ENCODE results near the gene POC1A.
A peak's percentile ranks its signal among the peaks of the same experiment; 100 is the strongest.

Gene POC1A

DNA sequence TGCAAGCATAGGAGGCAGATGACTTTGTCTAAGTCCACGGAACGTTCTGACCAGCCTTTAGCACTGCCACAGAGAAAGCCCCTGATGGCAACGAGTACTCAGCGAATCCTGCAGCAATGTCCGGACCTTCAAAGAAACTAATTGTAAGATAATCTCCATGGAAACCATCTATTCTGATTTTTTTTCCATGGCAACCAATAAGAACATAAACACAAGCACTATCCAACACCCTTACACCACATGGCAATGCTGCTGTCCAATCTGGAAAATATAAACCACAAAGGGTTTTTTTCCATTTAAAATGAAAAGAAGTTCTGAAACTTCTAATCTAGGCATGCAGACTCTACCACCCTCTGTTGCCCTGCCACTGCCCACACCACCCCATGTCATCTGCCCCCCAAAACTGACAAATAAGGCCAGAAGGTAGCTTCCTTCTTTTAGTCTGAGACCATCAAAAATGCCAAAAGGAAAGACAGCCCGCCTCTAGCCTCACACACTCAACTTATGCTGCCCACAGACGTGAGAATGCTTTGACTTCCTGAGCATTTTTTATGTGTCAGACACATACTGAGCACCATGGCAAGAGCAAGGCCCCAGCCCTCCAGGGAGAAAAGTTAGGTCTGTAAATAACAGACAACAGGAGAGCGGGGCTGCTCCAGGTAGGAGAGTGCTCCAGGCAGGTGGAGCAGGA, 44.5 kb downstream of the POC1A start:
- Histone ChIP-seq H3K4me3 (ENCODE audit: low read depth in 1 of 5, low read length in 5 of 5) (no peak overlapping the region), H3K27me3 (ENCODE audit: control insufficient read depth in 5 of 5, insufficient read depth in 4 of 5, low read length in 5 of 5) (no peaks in the 10 kb centered on the region), H3K27ac (ENCODE audit: low read depth, low read length) (peak overlapping the region; percentile 16)

DNA sequence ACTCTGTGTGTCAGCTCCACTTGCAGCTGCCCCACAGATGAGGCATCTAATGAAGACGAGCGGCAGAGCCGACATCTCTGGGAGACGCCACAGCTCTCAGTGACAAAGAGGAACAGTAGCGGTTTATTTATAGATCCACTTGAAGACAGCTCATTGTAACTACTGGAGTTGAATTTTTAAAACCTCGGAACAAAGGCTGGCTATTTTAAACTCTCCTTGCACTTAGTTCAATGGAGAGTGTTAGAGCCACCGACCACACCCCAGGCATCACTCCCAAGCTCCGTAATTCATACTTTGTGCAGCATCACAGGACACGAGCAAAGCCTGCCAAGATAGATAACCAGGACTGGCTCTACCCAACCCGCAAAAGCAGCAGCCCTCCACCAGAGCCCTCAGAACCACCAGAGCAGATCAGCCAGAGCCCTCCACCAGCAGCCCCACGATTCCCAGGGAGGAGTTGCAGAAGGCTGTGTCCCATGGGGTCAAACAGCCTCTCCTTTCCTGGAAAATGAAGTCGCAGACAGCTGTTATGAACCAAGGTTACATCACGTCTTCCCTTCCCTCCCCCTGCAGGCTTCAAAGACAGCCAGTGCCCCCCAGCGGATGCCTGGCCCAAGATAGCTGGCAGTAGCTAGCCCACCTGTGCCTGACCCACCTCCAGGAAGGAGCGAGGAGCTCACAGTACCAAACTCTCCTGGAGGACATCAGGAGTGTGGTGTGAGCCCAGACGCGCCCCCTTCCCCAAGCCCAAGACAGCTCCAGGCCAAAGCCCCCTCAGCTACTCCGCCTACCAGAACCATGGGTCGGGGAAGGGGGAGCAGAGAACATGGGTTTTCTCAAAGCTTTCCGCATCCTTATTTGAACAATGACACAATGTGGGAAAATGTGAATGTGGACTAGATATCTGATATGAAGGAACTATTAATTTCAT, 45.7 kb downstream of the POC1A start:
- H3K4me1 ChIP-seq (ENCODE audit: control insufficient read depth in 5 of 5, insufficient read depth in 5 of 5, low read length in 5 of 5) = peaks cover 2 to 41% (median 26%) of the 10 kb centered on the region in 5 donors
- H3K27me3 ChIP-seq (ENCODE audit: control insufficient read depth in 5 of 5, insufficient read depth in 4 of 5, low read length in 5 of 5) = no peaks in the 10 kb centered on the region
- no peak overlapping the region for H3K27ac ChIP-seq (ENCODE audit: low read depth, low read length)
- no peaks in the 10 kb centered on the region for H3K9me3 ChIP-seq (ENCODE audit: control insufficient read depth in 5 of 5, low read length in 5 of 5)
- peak overlapping the region in 2 of 5 donors; percentile 26 to 33 for H3K4me3 ChIP-seq (ENCODE audit: low read depth in 1 of 5, low read length in 5 of 5)
- H3K36me3 ChIP-seq (ENCODE audit: control insufficient read depth in 5 of 5, insufficient read depth in 5 of 5, low read length in 5 of 5) = no peaks in the 10 kb centered on the region
- H3K9ac ChIP-seq (ENCODE audit: low read length in 5 of 5) = no peak overlapping the region

More for the DNA sequence above, 44.5 kb downstream of the POC1A start:
- H3K36me3 ChIP-seq (ENCODE audit: control insufficient read depth in 5 of 5, insufficient read depth in 5 of 5, low read length in 5 of 5) = no peaks in the 10 kb centered on the region
- H3K4me1 ChIP-seq (ENCODE audit: control insufficient read depth in 5 of 5, insufficient read depth in 5 of 5, low read length in 5 of 5) = peaks cover 2 to 41% (median 26%) of the 10 kb centered on the region in 5 donors
- H3K9ac ChIP-seq (ENCODE audit: low read length in 5 of 5) = no peak overlapping the region
- H3K9me3 ChIP-seq (ENCODE audit: control insufficient read depth in 5 of 5, low read length in 5 of 5) = no peaks in the 10 kb centered on the region

GRCh38 chr3:52106951-52107611, 47.1 kb downstream of the POC1A start:
- no peaks in the 10 kb centered on the region for H3K36me3 ChIP-seq (ENCODE audit: control insufficient read depth in 5 of 5, insufficient read depth in 5 of 5, low read length in 5 of 5)
- H3K9me3 ChIP-seq (ENCODE audit: control insufficient read depth in 5 of 5, low read length in 5 of 5) = no peaks in the 10 kb centered on the region
- no peak overlapping the region for H3K4me3 ChIP-seq (ENCODE audit: low read depth in 1 of 5, low read length in 5 of 5)
- no peak overlapping the region for H3K9ac ChIP-seq (ENCODE audit: low read length in 5 of 5)
- H3K27me3 ChIP-seq (ENCODE audit: control insufficient read depth in 5 of 5, insufficient read depth in 4 of 5, low read length in 5 of 5) = no peaks in the 10 kb centered on the region
- peaks cover 2 to 41% (median 26%) of the 10 kb centered on the region in 5 donors for H3K4me1 ChIP-seq (ENCODE audit: control insufficient read depth in 5 of 5, insufficient read depth in 5 of 5, low read length in 5 of 5)
- H3K27ac ChIP-seq (ENCODE audit: low read depth, low read length) = no peak overlapping the region

GRCh38 chr3:52104684-52105640, 49.3 kb downstream of the POC1A start:
- Histone ChIP-seq H3K9me3 (ENCODE audit: control insufficient read depth in 5 of 5, low read length in 5 of 5) (peaks cover 0 to 5% (median 0%) of the 10 kb centered on the region in 5 donors), H3K27me3 (ENCODE audit: control insufficient read depth in 5 of 5, insufficient read depth in 4 of 5, low read length in 5 of 5) (no peaks in the 10 kb centered on the region), H3K27ac (ENCODE audit: low read depth, low read length) (no peak overlapping the region), H3K4me1 (ENCODE audit: control insufficient read depth in 5 of 5, insufficient read depth in 5 of 5, low read length in 5 of 5) (peaks cover 0 to 22% (median 18%) of the 10 kb centered on the region in 5 donors), H3K36me3 (ENCODE audit: control insufficient read depth in 5 of 5, insufficient read depth in 5 of 5, low read length in 5 of 5) (no peaks in the 10 kb centered on the region), H3K4me3 (ENCODE audit: low read depth in 1 of 5, low read length in 5 of 5) (no peak overlapping the region), H3K9ac (ENCODE audit: low read length in 5 of 5) (no peak overlapping the region)

GRCh38 chr3:52102934-52103333, 51.3 kb downstream of the POC1A start:
- peaks cover 0 to 5% (median 0%) of the 10 kb centered on the region in 5 donors for H3K9me3 ChIP-seq (ENCODE audit: control insufficient read depth in 5 of 5, low read length in 5 of 5)
- H3K9ac ChIP-seq (ENCODE audit: low read length in 5 of 5) = no peak overlapping the region
- no peaks in the 10 kb centered on the region for H3K36me3 ChIP-seq (ENCODE audit: control insufficient read depth in 5 of 5, insufficient read depth in 5 of 5, low read length in 5 of 5)
- H3K27ac ChIP-seq (ENCODE audit: low read depth, low read length) = no peak overlapping the region
- no peak overlapping the region for H3K4me3 ChIP-seq (ENCODE audit: low read depth in 1 of 5, low read length in 5 of 5)
- peaks cover 0 to 7% (median 1%) of the 10 kb centered on the region in 5 donors for H3K4me1 ChIP-seq (ENCODE audit: control insufficient read depth in 5 of 5, insufficient read depth in 5 of 5, low read length in 5 of 5)
- H3K27me3 ChIP-seq (ENCODE audit: control insufficient read depth in 5 of 5, insufficient read depth in 4 of 5, low read length in 5 of 5) = no peaks in the 10 kb centered on the region

DNA sequence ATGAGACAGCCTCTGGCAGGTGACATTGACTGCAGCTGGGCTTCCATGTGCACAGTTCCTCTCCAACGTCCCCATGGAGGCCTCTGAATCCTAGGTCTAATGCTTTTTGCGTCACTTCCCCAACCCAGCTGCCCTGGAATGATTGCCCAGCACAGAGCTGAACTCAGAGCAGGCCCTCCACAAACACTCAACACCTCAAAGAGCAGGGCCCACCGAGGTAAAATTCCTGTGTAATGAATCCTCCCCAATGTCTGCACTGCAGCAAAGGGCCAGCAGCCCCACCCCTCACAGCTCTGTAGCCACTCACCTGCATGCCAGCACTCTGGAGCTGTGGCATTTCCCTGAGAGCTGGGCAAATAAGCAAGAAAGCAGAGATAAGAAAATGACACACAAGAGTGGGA, 55.2 kb downstream of the POC1A start:
- Histone ChIP-seq H3K36me3 (ENCODE audit: control insufficient read depth in 5 of 5, insufficient read depth in 5 of 5, low read length in 5 of 5) (no peaks in the 10 kb centered on the region), H3K9me3 (ENCODE audit: control insufficient read depth in 5 of 5, low read length in 5 of 5) (peaks cover 0 to 5% (median 0%) of the 10 kb centered on the region in 5 donors)

DNA sequence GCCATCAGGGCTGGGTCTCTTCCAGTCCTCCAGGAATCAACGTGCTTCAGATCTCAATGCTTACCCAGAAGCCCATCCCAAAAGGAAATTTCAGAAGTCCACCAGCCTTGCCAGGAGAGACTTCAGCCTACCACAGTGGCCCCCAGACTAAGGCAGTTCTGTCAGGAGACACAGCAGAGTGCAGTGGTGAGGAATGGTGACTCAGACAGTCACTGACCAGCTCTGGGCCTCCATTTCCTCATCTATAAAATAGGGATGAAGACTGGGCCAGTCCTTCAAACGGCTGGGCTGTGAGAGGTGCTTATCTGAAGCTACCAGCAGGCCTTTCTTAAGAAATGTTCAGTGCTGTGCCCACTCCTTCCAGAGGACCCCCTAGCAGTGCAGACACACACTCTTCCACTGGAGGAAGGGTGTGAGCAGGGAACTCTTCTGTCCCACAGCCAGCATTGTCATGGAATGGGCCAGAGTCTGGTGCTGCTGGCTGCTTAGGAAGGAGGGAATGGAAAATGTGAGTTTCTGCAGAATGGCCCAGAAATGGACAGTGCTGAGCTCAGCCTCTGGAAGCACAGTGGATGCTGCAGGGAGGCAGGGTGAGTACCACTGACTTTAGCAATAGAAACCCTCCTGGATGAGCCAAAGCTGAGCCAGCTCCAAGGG, 56.2 kb downstream of the POC1A start:
- no peak overlapping the region for H3K9ac ChIP-seq (ENCODE audit: low read length in 5 of 5)
- no peaks in the 10 kb centered on the region for H3K27me3 ChIP-seq (ENCODE audit: control insufficient read depth in 5 of 5, insufficient read depth in 4 of 5, low read length in 5 of 5)
- H3K4me3 ChIP-seq (ENCODE audit: low read depth in 1 of 5, low read length in 5 of 5) = no peak overlapping the region
- peaks cover 0 to 5% (median 0%) of the 10 kb centered on the region in 5 donors for H3K9me3 ChIP-seq (ENCODE audit: control insufficient read depth in 5 of 5, low read length in 5 of 5)
- H3K36me3 ChIP-seq (ENCODE audit: control insufficient read depth in 5 of 5, insufficient read depth in 5 of 5, low read length in 5 of 5) = no peaks in the 10 kb centered on the region
- H3K27ac ChIP-seq (ENCODE audit: low read depth, low read length) = no peak overlapping the region
- peaks cover 0 to 6% (median 0%) of the 10 kb centered on the region in 5 donors for H3K4me1 ChIP-seq (ENCODE audit: control insufficient read depth in 5 of 5, insufficient read depth in 5 of 5, low read length in 5 of 5)

More for the DNA sequence above, 55.2 kb downstream of the POC1A start:
- no peak overlapping the region for H3K9ac ChIP-seq (ENCODE audit: low read length in 5 of 5)
- H3K27ac ChIP-seq (ENCODE audit: low read depth, low read length) = no peak overlapping the region
- no peak overlapping the region for H3K4me3 ChIP-seq (ENCODE audit: low read depth in 1 of 5, low read length in 5 of 5)
- H3K4me1 ChIP-seq (ENCODE audit: control insufficient read depth in 5 of 5, insufficient read depth in 5 of 5, low read length in 5 of 5) = peaks cover 0 to 6% (median 0%) of the 10 kb centered on the region in 5 donors
- H3K27me3 ChIP-seq (ENCODE audit: control insufficient read depth in 5 of 5, insufficient read depth in 4 of 5, low read length in 5 of 5) = no peaks in the 10 kb centered on the region

DNA sequence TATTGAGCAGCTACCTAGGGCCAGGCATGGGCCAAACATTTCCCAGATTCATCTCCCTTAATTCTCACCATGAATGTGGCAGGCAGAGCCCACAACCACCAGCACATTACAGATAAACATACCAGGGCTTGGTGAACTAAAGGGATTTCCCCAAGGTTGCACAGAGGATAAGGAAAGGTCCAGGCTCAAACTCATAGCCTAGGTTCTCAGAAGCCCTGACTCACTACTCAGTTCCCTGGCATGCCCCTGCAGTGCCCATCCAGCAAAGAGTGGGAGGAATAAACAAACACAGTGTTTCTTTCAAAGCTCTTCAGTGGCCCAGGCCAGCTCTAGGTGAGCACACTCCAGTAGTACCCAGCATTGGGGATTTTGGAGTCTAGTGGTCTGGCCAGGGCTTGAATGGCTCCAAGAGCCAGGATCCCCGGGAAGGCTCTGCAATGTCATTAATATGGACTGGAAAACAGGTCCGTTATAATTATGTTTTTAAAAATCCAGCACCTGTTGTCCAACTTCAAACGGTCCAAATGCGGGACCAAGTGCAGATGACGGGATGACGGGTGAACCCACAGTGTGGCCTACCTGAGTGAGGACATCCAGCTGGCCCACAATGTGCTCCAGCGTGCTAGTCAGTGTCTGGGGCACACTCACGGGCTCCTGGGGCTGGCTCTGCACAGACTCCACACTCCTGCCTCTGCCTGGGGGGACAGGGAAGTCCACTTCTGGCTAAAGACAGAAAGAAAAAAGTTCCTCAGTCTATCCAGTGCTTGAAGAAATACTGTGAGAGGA, 58.0 kb downstream of the POC1A start:
- no peaks in the 10 kb centered on the region for H3K36me3 ChIP-seq (ENCODE audit: control insufficient read depth in 5 of 5, insufficient read depth in 5 of 5, low read length in 5 of 5)
- no peak overlapping the region for H3K9ac ChIP-seq (ENCODE audit: low read length in 5 of 5)
- H3K4me3 ChIP-seq (ENCODE audit: low read depth in 1 of 5, low read length in 5 of 5) = no peak overlapping the region
- peaks cover 0 to 16% (median 5%) of the 10 kb centered on the region in 5 donors for H3K4me1 ChIP-seq (ENCODE audit: control insufficient read depth in 5 of 5, insufficient read depth in 5 of 5, low read length in 5 of 5)
- no peaks in the 10 kb centered on the region for H3K27me3 ChIP-seq (ENCODE audit: control insufficient read depth in 5 of 5, insufficient read depth in 4 of 5, low read length in 5 of 5)
- H3K27ac ChIP-seq (ENCODE audit: low read depth, low read length) = no peak overlapping the region
- peaks cover 0 to 3% (median 0%) of the 10 kb centered on the region in 5 donors for H3K9me3 ChIP-seq (ENCODE audit: control insufficient read depth in 5 of 5, low read length in 5 of 5)

All from subcutaneous abdominal adipose tissue (tissue), 5 donors.